Mesothelial cell of epicardium (in vitro differentiated cells): ENCODE results near the gene PROCR. TPM values are rescaled to one million over a fixed set of nuclear protein-coding genes. Genes with fewer than 3 reads are reported as not detected.
A peak's percentile ranks its signal among the peaks of the same experiment; 100 is the strongest.
"Not testable (repeated sequence)": the region's sequence is repeated elsewhere in the genome, so short reads cannot be mapped to it uniquely, and the experiment has no call there.

Source experiments
- DNase-seq, 2 experiments: peaks; one replicate each; pipeline ENCODE4 v3.0.0; 2021; ENCODE audit warnings: low spot score in 2 of 2; ENCODE audit not compliant: unreplicated experiment in 2 of 2
- H3K27ac Mint-ChIP-seq: 2 replicates; pipeline ENCODE4 v1.8.0; 2021; ENCODE audit warnings: mixed read lengths
- H3K27me3 Mint-ChIP-seq: 2 replicates; pipeline ENCODE4 v1.8.0; 2021; ENCODE audit warnings: low read depth, mixed read lengths
- H3K36me3 Mint-ChIP-seq: 2 replicates; pipeline ENCODE4 v1.8.0; 2021; ENCODE audit warnings: mixed read lengths
- H3K4me1 Mint-ChIP-seq: 2 replicates; pipeline ENCODE4 v1.8.0; 2021; ENCODE audit warnings: mixed read lengths
- H3K4me3 Mint-ChIP-seq: 2 replicates; pipeline ENCODE4 v1.8.0; 2021; ENCODE audit warnings: mild to moderate bottlenecking, moderate library complexity, mixed read lengths
- H3K9me3 Mint-ChIP-seq: 2 replicates; pipeline ENCODE4 v1.8.0; 2021; ENCODE audit warnings: mixed read lengths
- CTCF ChIP-seq: fragments of 200-600 bp; sonication (generic); IDR thresholded peaks from one replicate; pipeline ENCODE4 v1.5.0; 2021; ENCODE audit warnings: antibody characterized with exemption; ENCODE audit not compliant: unreplicated experiment
- total RNA-seq: library from RNA; stranded (reverse); gene quantifications from 3 replicates; pipeline ENCODE4 v1.2.1, GENCODE V29; 2021

The PROCR gene
- total RNA-seq, 1 donor from 2014 or later = 4.0 TPM

- no peak for TF ChIP-seq CTCF
- H3K27me3 Mint-ChIP-seq = no peaks in the 10 kb centered on the region
- H3K9me3 Mint-ChIP-seq = no peaks in the 10 kb centered on the region
- no peak for DNase-seq
- peak overlapping the region; percentile 23 for H3K27ac Mint-ChIP-seq
- no peak overlapping the region for H3K4me3 Mint-ChIP-seq
- peaks cover 13% of the 10 kb centered on the region for H3K4me1 Mint-ChIP-seq
- peaks cover 3% of the 10 kb centered on the region for H3K36me3 Mint-ChIP-seq
Observed at GRCh38 chr20:35176132-35176531, 4.3 kb downstream of the PROCR start.

GRCh38 chr20:35179292-35180212, 7.7 kb downstream of the PROCR start:
- Mint-ChIP-seq H3K9me3 (peaks cover under 1% of the 10 kb centered on the region), H3K27me3 (no peaks in the 10 kb centered on the region), H3K36me3 (peaks cover 3% of the 10 kb centered on the region), H3K27ac (no peak overlapping the region), H3K4me1 (no peaks in the 10 kb centered on the region), H3K4me3 (no peak overlapping the region)
- no peak for TF ChIP-seq CTCF
- no peak for DNase-seq

- Mint-ChIP-seq H3K4me3 (no peak overlapping the region), H3K36me3 (peaks cover 3% of the 10 kb centered on the region), H3K9me3 (peaks cover 8% of the 10 kb centered on the region), H3K4me1 (no peaks in the 10 kb centered on the region), H3K27me3 (no peaks in the 10 kb centered on the region), H3K27ac (no peak overlapping the region)
- TF ChIP-seq CTCF = no peak
- no peak for DNase-seq
Observed at GRCh38 chr20:35180266-35180665, 8.4 kb downstream of the PROCR start.

- Mint-ChIP-seq H3K36me3 (peaks cover 3% of the 10 kb centered on the region), H3K4me1 (no peaks in the 10 kb centered on the region), H3K27ac (no peak overlapping the region), H3K4me3 (no peak overlapping the region), H3K27me3 (no peaks in the 10 kb centered on the region), H3K9me3 (peaks cover 12% of the 10 kb centered on the region)
- TF ChIP-seq CTCF = no peak
- no peak for DNase-seq
Observed at GRCh38 chr20:35181731-35182130, 9.9 kb downstream of the PROCR start.

GRCh38 chr20:35186691-35187289, 14.9 kb downstream of the PROCR start:
- H3K36me3 Mint-ChIP-seq, H3K4me3 Mint-ChIP-seq, DNase-seq, H3K27me3 Mint-ChIP-seq, H3K27ac Mint-ChIP-seq, H3K4me1 Mint-ChIP-seq: not testable (repeated sequence)
- H3K9me3 Mint-ChIP-seq = peaks cover 20% of the 10 kb centered on the region

GRCh38 chr20:35187584-35188190, 15.8 kb downstream of the PROCR start:
- H3K27ac Mint-ChIP-seq = no peak overlapping the region
- peaks cover 20% of the 10 kb centered on the region for H3K9me3 Mint-ChIP-seq
- peaks cover 17% of the 10 kb centered on the region for H3K4me1 Mint-ChIP-seq
- H3K36me3 Mint-ChIP-seq = peaks cover 10% of the 10 kb centered on the region
- TF ChIP-seq CTCF = no peak
- DNase-seq = no peak
- H3K27me3 Mint-ChIP-seq = no peaks in the 10 kb centered on the region
- no peak overlapping the region for H3K4me3 Mint-ChIP-seq

- not testable (repeated sequence) for DNase-seq, H3K27ac Mint-ChIP-seq, H3K4me3 Mint-ChIP-seq, H3K27me3 Mint-ChIP-seq
- Mint-ChIP-seq H3K4me1 (peaks cover 23% of the 10 kb centered on the region), H3K9me3 (peaks cover 26% of the 10 kb centered on the region), H3K36me3 (peaks cover 11% of the 10 kb centered on the region)
Observed at GRCh38 chr20:35189223-35189622, 17.4 kb downstream of the PROCR start.
